ENCODE measurements around the gene SMPD3.
A peak's percentile ranks its signal among the peaks of the same experiment; 100 is the strongest.

SMPD3 gene

GRCh38 chr16:68319185-68319908, 129.0 kb downstream of the SMPD3 start:
- peak in 1 of 4 experiments; percentile 11 for DNase-seq

- DNase-seq = no peak
Observed at GRCh38 chr16:68313116-68313515, 135.2 kb downstream of the SMPD3 start.

GRCh38 chr16:68310774-68311511, 137.4 kb downstream of the SMPD3 start, which contains the start of the genes PRMT7 and SLC7A6OS:
TSS of gene PRMT7 (plus strand) at chr16:68311019. CDS start at chr16:68315980, 4,961 bp downstream.
TSS of gene SLC7A6OS (minus strand) at chr16:68310946. CDS start at chr16:68310926, 20 bp downstream.
- DNase-seq = peak; percentile 71 to 89 (median 84)

- no peak for DNase-seq
Observed at GRCh38 chr16:68310437-68310773, 137.9 kb downstream of the SMPD3 start.

GRCh38 chr16:68309799-68310198, 138.5 kb downstream of the SMPD3 start:
- no peak for DNase-seq
